PC-9 (cell line): ENCODE measurements around the gene ANKRD44. TPM values are rescaled to one million over a fixed set of nuclear protein-coding genes. Genes with fewer than 3 reads are reported as not detected.

ENCODE experiments used
- BruUV-seq: library from RNA; stranded (reverse); fragments of 400-500 nt; replicated peaks from 2 replicates; lab custom pipeline; 2021; lab: Mats Ljungman, UMichigan
- CTCF ChIA-PET: fragments of 300-600 bp; sonication (Branson Sonifier 250); formaldehyde crosslinking; loops from one replicate; lab custom pipeline; 2022; ENCODE audit warnings: antibody characterized with exemption; lab: Charles Lee
- POLR2A ChIA-PET: fragments of 300-600 bp; sonication (Branson Sonifier 250); formaldehyde crosslinking; loops from one replicate; lab custom pipeline; 2022; ENCODE audit warnings: antibody characterized with exemption; ENCODE audit not compliant: unreplicated experiment; lab: Charles Lee
- DNase-seq, 2 experiments: peaks; one replicate each; pipeline versions ENCODE4 v3.0.0 to v3.0.0-alpha.2; 2015 to 2022; ENCODE audit warnings: mixed read lengths in 1 of 2
- H2AFZ ChIP-seq: fragments of 200-600 bp; sonication (generic); 2 replicates; pipeline ENCODE4 v1.8.1; 2017; ENCODE audit warnings: antibody characterized with exemption
- H3F3A ChIP-seq: fragments of 200-600 bp; sonication (generic); 2 replicates; pipeline ENCODE4 v1.8.1; 2017; ENCODE audit warnings: antibody characterized with exemption, mild to moderate bottlenecking, low read depth; ENCODE audit not compliant: insufficient read depth
- H3K27ac ChIP-seq: fragments of 200-600 bp; sonication (generic); 2 replicates; pipeline ENCODE4 v1.6.1; 2016; ENCODE audit warnings: mixed run types
- H3K27me3 ChIP-seq: fragments of 200-600 bp; sonication (generic); 2 replicates; pipeline ENCODE4 v1.6.1; 2016; ENCODE audit warnings: low read depth, mixed run types; ENCODE audit not compliant: insufficient read depth
- H3K36me3 ChIP-seq: fragments of 200-600 bp; sonication (generic); 2 replicates; pipeline ENCODE4 v1.6.1; 2016; ENCODE audit warnings: low read depth, mixed run types
- H3K4me1 ChIP-seq: fragments of 200-600 bp; sonication (generic); replicated peaks from 2 replicates; pipeline ENCODE4 v1.6.1; 2016; ENCODE audit warnings: mixed run types; ENCODE audit not compliant: insufficient read depth
- H3K4me2 ChIP-seq: fragments of 200-600 bp; sonication (generic); 2 replicates; pipeline ENCODE4 v1.6.1; 2017; ENCODE audit warnings: mixed run types
- H3K4me3 ChIP-seq: fragments of 200-600 bp; sonication (generic); 2 replicates; pipeline ENCODE4 v1.6.1; 2016; ENCODE audit warnings: mixed run types
- H3K79me2 ChIP-seq: fragments of 200-600 bp; sonication (generic); 2 replicates; pipeline ENCODE4 v1.6.1; 2017; ENCODE audit warnings: low read depth, mixed run types
- H3K9me2 ChIP-seq: fragments of 200-600 bp; sonication (generic); 2 replicates; pipeline ENCODE4 v1.8.1; 2017; ENCODE audit warnings: mild to moderate bottlenecking; ENCODE audit not compliant: insufficient read depth
- H3K9me3 ChIP-seq: fragments of 200-600 bp; sonication (generic); 2 replicates; pipeline ENCODE4 v1.8.1; 2016; ENCODE audit warnings: low read depth; ENCODE audit not compliant: insufficient read depth
- H4K20me1 ChIP-seq: fragments of 200-600 bp; sonication (generic); 2 replicates; pipeline ENCODE4 v1.8.1; 2017; ENCODE audit not compliant: insufficient read depth
- EZH2 ChIP-seq: fragments of 200-600 bp; sonication (generic); IDR thresholded peaks from 2 replicates; pipeline ENCODE4 v1.8.0; 2017; ENCODE audit warnings: antibody characterized with exemption, low read depth
- intact Hi-C: fragments of 100-400 bp; cut with micrococcal nuclease; formaldehyde crosslinking; loops from one replicate; pipeline ENCODE4 v1.10.0; 2022; ENCODE audit not compliant: unreplicated experiment
- total RNA-seq: library from RNA; stranded (reverse); gene quantifications from 2 replicates; pipeline ENCODE4 v1.2.3, GENCODE V29; 2021
- TF ChIP-seq, protein P1 (sequence below): fragments of 200-600 bp; sonication (generic); conservative IDR thresholded peaks from 2 replicates; pipeline ENCODE4 v1.6.1; 2017; ENCODE audit warnings: mixed run types, antibody characterized with exemption, mild to moderate bottlenecking, moderate library complexity

The ANKRD44 gene
- total RNA-seq, 1 experiment from 2014 or later, result 3.4 TPM

GRCh38 chr2:197196541-197197180 is 113.9 kb downstream of the ANKRD44 start:
- ChIA-PET POLR2A (interaction anchor here (0.7 kb wide), 1 partner anchor 256 kb away, joined by 3 read pairs; no protein-coding TSS in a partner anchor), CTCF (no interaction called here)
- no peak for TF ChIP-seq EZH2
- TF ChIP-seq, protein P1, sequence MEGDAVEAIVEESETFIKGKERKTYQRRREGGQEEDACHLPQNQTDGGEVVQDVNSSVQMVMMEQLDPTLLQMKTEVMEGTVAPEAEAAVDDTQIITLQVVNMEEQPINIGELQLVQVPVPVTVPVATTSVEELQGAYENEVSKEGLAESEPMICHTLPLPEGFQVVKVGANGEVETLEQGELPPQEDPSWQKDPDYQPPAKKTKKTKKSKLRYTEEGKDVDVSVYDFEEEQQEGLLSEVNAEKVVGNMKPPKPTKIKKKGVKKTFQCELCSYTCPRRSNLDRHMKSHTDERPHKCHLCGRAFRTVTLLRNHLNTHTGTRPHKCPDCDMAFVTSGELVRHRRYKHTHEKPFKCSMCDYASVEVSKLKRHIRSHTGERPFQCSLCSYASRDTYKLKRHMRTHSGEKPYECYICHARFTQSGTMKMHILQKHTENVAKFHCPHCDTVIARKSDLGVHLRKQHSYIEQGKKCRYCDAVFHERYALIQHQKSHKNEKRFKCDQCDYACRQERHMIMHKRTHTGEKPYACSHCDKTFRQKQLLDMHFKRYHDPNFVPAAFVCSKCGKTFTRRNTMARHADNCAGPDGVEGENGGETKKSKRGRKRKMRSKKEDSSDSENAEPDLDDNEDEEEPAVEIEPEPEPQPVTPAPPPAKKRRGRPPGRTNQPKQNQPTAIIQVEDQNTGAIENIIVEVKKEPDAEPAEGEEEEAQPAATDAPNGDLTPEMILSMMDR, result no peak
- H3K79me2 ChIP-seq, result no peaks in the 10 kb centered on the region
- H2AFZ ChIP-seq, result no peak overlapping the region
- H3K27ac ChIP-seq, result no peak overlapping the region
- no peaks in the 10 kb centered on the region for H3F3A ChIP-seq
- no peak overlapping the region for H3K4me3 ChIP-seq
- no peak for DNase-seq
- no peaks in the 10 kb centered on the region for H3K9me3 ChIP-seq
- no peak overlapping the region for H3K4me2 ChIP-seq
- BruUV-seq, result no TSS peak
- no peaks in the 10 kb centered on the region for H3K36me3 ChIP-seq
- no peaks in the 10 kb centered on the region for H3K27me3 ChIP-seq
- H4K20me1 ChIP-seq, result no peaks in the 10 kb centered on the region
- H3K9me2 ChIP-seq, result no peaks in the 10 kb centered on the region
- H3K4me1 ChIP-seq, result no peaks in the 10 kb centered on the region
- intact Hi-C loops, result loop anchor here (10.0 kb wide), 1 partner anchor 82 kb away; no protein-coding TSS in a partner anchor

GRCh38 chr2:197195518-197195917 is 115.1 kb downstream of the ANKRD44 start:
- no peaks in the 10 kb centered on the region for H3K9me2 ChIP-seq
- H3K36me3 ChIP-seq, result no peaks in the 10 kb centered on the region
- intact Hi-C loops, result loop anchor here (10.0 kb wide), 1 partner anchor 81 kb away; no protein-coding TSS in a partner anchor
- H3K79me2 ChIP-seq, result no peaks in the 10 kb centered on the region
- ChIA-PET POLR2A (no interaction called here), CTCF (no interaction called here)
- H3K27me3 ChIP-seq, result no peaks in the 10 kb centered on the region
- no peaks in the 10 kb centered on the region for H4K20me1 ChIP-seq
- H3K4me2 ChIP-seq, result no peak overlapping the region
- no peak overlapping the region for H2AFZ ChIP-seq
- DNase-seq, result no peak
- no peaks in the 10 kb centered on the region for H3F3A ChIP-seq
- BruUV-seq, result no TSS peak
- no peak overlapping the region for H3K27ac ChIP-seq
- no peaks in the 10 kb centered on the region for H3K9me3 ChIP-seq
- H3K4me1 ChIP-seq, result no peaks in the 10 kb centered on the region
- no peak overlapping the region for H3K4me3 ChIP-seq
- TF ChIP-seq, protein P1, result no peak
- no peak for TF ChIP-seq EZH2

DNA sequence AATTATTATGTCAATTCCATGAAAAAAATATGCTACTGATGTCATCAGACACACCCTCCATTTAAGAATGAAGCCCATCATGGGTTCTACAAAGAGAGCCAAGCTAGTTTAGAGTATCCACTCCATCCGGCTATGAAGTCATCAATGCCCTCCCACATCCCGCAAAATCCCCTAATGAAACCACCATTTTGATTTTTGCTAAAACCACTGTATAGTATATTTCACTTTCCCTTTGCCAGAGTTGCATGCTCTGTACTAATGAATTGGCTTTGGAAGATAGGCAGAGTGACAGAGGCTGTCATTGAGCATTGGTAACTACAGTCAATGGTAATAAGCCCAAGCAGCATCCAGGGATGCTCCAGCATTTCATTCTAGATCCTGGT is 118.6 kb downstream of the ANKRD44 start:
- ChIA-PET POLR2A (no interaction called here), CTCF (no interaction called here)
- Histone ChIP-seq H3K27me3 (no peaks in the 10 kb centered on the region), H3K4me3 (no peak overlapping the region), H3K27ac (no peak overlapping the region), H3K4me2 (no peak overlapping the region), H2AFZ (no peak overlapping the region), H4K20me1 (no peaks in the 10 kb centered on the region), H3K4me1 (no peaks in the 10 kb centered on the region), H3K9me2 (no peaks in the 10 kb centered on the region), H3K79me2 (no peaks in the 10 kb centered on the region), H3K36me3 (no peaks in the 10 kb centered on the region), H3F3A (no peaks in the 10 kb centered on the region), H3K9me3 (no peaks in the 10 kb centered on the region)
- DNase-seq, result no peak
- intact Hi-C loops, result loop anchor here (1.0 to 10.0 kb wide), 3 partner anchors 77 to 186 kb away; partner anchors contain the start of gene ANKRD44
- TF ChIP-seq, protein P1, result no peak
- TF ChIP-seq EZH2, result no peak
- BruUV-seq, result no TSS peak
